Activated CD4-positive, alpha-beta T cell treated with anti-CD3 and anti-CD28 coated beads for 4 hours (primary cell): ENCODE measurements around the gene EPHA8.

Source experiments
- DNase-seq, 2 donors: peaks; one replicate each; pipeline ENCODE4 v3.0.0-alpha.2; 2020

EPHA8 gene

GRCh38 chr1:22569269-22569668, 6.0 kb downstream of the EPHA8 start:
- no peak for DNase-seq

GRCh38 chr1:22570140-22570909, 7.0 kb downstream of the EPHA8 start:
- no peak for DNase-seq

GRCh38 chr1:22572818-22573217, 9.5 kb downstream of the EPHA8 start:
- no peak for DNase-seq

GRCh38 chr1:22573237-22573636, 9.9 kb downstream of the EPHA8 start:
- no peak for DNase-seq

GRCh38 chr1:22575532-22576149, 12.4 kb downstream of the EPHA8 start:
- no peak for DNase-seq

GRCh38 chr1:22576150-22576544, 12.9 kb downstream of the EPHA8 start:
- DNase-seq = no peak

GRCh38 chr1:22576617-22577016, 13.3 kb downstream of the EPHA8 start:
- no peak for DNase-seq

- no peak for DNase-seq
Measured at GRCh38 chr1:22578732-22579361, 15.6 kb downstream of the EPHA8 start.

GRCh38 chr1:22579541-22580155, 16.4 kb downstream of the EPHA8 start:
- DNase-seq = no peak

GRCh38 chr1:22582661-22583635, 19.7 kb downstream of the EPHA8 start:
- no peak for DNase-seq

- DNase-seq = no peak
Measured at GRCh38 chr1:22584001-22584562, 20.8 kb downstream of the EPHA8 start.

- DNase-seq = no peak
Measured at GRCh38 chr1:22584970-22585369, 21.7 kb downstream of the EPHA8 start.

- DNase-seq = no peak
Measured at GRCh38 chr1:22585471-22585870, 22.2 kb downstream of the EPHA8 start.

GRCh38 chr1:22586356-22587130, 23.3 kb downstream of the EPHA8 start:
- no peak for DNase-seq

GRCh38 chr1:22587247-22587646, 24.0 kb downstream of the EPHA8 start:
- no peak for DNase-seq

GRCh38 chr1:22588899-22589422, 25.7 kb downstream of the EPHA8 start:
- DNase-seq = no peak

GRCh38 chr1:22591576-22591975, 28.3 kb downstream of the EPHA8 start:
- DNase-seq = no peak

- no peak for DNase-seq
Measured at GRCh38 chr1:22592051-22592450, 28.8 kb downstream of the EPHA8 start.

GRCh38 chr1:22592919-22593790, 29.9 kb downstream of the EPHA8 start:
- no peak for DNase-seq

GRCh38 chr1:22594396-22594795, 31.1 kb downstream of the EPHA8 start:
- no peak for DNase-seq
